OCI-LY7 (cell line): ENCODE results near the gene NRSN2. TPM values are rescaled to one million over a fixed set of nuclear protein-coding genes. Genes with fewer than 3 reads are reported as not detected.

Experiments used
- BruUV-seq: library from RNA; stranded (reverse); fragments of 400-500 nt; replicated peaks from 2 replicates; lab custom pipeline; 2021; lab: Mats Ljungman, UMichigan
- CTCF ChIA-PET: fragments of 300-600 bp; sonication (Branson Sonifier 250); formaldehyde crosslinking; loops from one replicate; lab custom pipeline; 2022; ENCODE audit warnings: antibody characterized with exemption; ENCODE audit not compliant: unreplicated experiment; lab: Charles Lee
- POLR2A ChIA-PET: fragments of 300-600 bp; sonication (Branson Sonifier 250); formaldehyde crosslinking; loops from one replicate; lab custom pipeline; 2022; ENCODE audit warnings: antibody characterized with exemption; lab: Charles Lee
- DNase-seq: peaks from one replicate; pipeline ENCODE4 v3.0.0-alpha.2; 2015; ENCODE audit warnings: low spot score
- H2AFZ ChIP-seq: fragments of 200-600 bp; sonication (generic), shearing (Covaris generic); 2 replicates; pipeline ENCODE4 v1.6.1; 2014; ENCODE audit warnings: mild to moderate bottlenecking, antibody characterized with exemption, low read length, moderate library complexity
- H3K27ac ChIP-seq: fragments of 200-600 bp; sonication (generic); 2 replicates; pipeline ENCODE4 v1.5.1; 2014; ENCODE audit warnings: mixed run types, low read depth, mild to moderate bottlenecking, moderate library complexity, low read length, inconsistent platforms; ENCODE audit not compliant: poor library complexity, severe bottlenecking
- H3K36me3 ChIP-seq: fragments of 200-600 bp; sonication (generic); 2 replicates; pipeline ENCODE4 v1.6.1; 2014; ENCODE audit warnings: mild to moderate bottlenecking, antibody characterized with exemption, low read length, moderate library complexity, mixed read lengths; ENCODE audit not compliant: insufficient read depth
- H3K4me1 ChIP-seq: fragments of 200-600 bp; sonication (generic); 2 replicates; pipeline ENCODE4 v1.5.1; 2014; ENCODE audit warnings: mild to moderate bottlenecking, low read length; ENCODE audit not compliant: insufficient read depth, poor library complexity, severe bottlenecking
- H3K4me2 ChIP-seq: fragments of 200-600 bp; sonication (generic); 2 replicates; pipeline ENCODE4 v1.6.1; 2014; ENCODE audit warnings: mild to moderate bottlenecking, low read length
- H3K4me3 ChIP-seq: fragments of 200-600 bp; sonication (generic); 2 replicates; pipeline ENCODE4 v1.5.1; 2014; ENCODE audit warnings: mild to moderate bottlenecking, low read depth, low read length; ENCODE audit not compliant: poor library complexity, severe bottlenecking
- H3K79me2 ChIP-seq: fragments of 200-600 bp; sonication (generic); 2 replicates; pipeline ENCODE4 v1.6.1; 2016; ENCODE audit warnings: low read depth, mild to moderate bottlenecking, low read length, moderate library complexity, mixed read lengths; ENCODE audit not compliant: insufficient read depth
- H3K9me2 ChIP-seq: fragments of 200-600 bp; sonication (generic); 2 replicates; pipeline ENCODE4 v1.6.1; 2016; ENCODE audit warnings: mild to moderate bottlenecking, low read length, mixed read lengths; ENCODE audit not compliant: insufficient read depth
- H3K9me3 ChIP-seq: fragments of 200-600 bp; sonication (generic); 2 replicates; pipeline ENCODE4 v1.6.1; 2014; ENCODE audit warnings: mild to moderate bottlenecking, mixed run types, low read length, mixed read lengths
- H4K20me1 ChIP-seq: fragments of 200-600 bp; sonication (generic); 2 replicates; pipeline ENCODE4 v1.6.1; 2014; ENCODE audit warnings: mild to moderate bottlenecking, antibody characterized with exemption, low read length, moderate library complexity, mixed read lengths; ENCODE audit not compliant: insufficient read depth
- EZH2phosphoT487 ChIP-seq: fragments of 200-600 bp; sonication (generic); IDR thresholded peaks from 2 replicates; pipeline ENCODE4 v1.6.1; 2018; ENCODE audit warnings: low read depth, borderline replicate concordance, mild to moderate bottlenecking, mixed run types, antibody characterized with exemption, low read length, moderate library complexity, mixed read lengths
- intact Hi-C: fragments of 100-400 bp; cut with micrococcal nuclease; formaldehyde crosslinking; loops from one replicate; pipeline ENCODE4 v1.10.0; 2022; ENCODE audit not compliant: unreplicated experiment
- total RNA-seq, 2 experiments: library from RNA; depleted of rRNA in 1 of 2; stranded (reverse); fragments of >200 nt in 1 of 2; shearing (Covaris generic) in 1 of 2; gene quantifications; 2 replicates each; pipeline ENCODE4 v1.2.3, GENCODE V29; 2014 to 2022
- TF ChIP-seq, protein P1 (sequence below): fragments of 200-600 bp; sonication (generic); conservative IDR thresholded peaks from 2 replicates; pipeline ENCODE4 v1.5.1; 2014; ENCODE audit warnings: mild to moderate bottlenecking, antibody characterized with exemption, low read length, moderate library complexity, mixed read lengths

NRSN2 gene
- total RNA-seq, 2 experiments from 2014 or later: 0.32 to 0.86 TPM

- no peaks in the 10 kb centered on the region for H3K9me3 ChIP-seq
- H3K4me3 ChIP-seq: no peak overlapping the region
- no peak overlapping the region for H2AFZ ChIP-seq
- no peak for TF ChIP-seq EZH2phosphoT487
- TF ChIP-seq, protein P1, sequence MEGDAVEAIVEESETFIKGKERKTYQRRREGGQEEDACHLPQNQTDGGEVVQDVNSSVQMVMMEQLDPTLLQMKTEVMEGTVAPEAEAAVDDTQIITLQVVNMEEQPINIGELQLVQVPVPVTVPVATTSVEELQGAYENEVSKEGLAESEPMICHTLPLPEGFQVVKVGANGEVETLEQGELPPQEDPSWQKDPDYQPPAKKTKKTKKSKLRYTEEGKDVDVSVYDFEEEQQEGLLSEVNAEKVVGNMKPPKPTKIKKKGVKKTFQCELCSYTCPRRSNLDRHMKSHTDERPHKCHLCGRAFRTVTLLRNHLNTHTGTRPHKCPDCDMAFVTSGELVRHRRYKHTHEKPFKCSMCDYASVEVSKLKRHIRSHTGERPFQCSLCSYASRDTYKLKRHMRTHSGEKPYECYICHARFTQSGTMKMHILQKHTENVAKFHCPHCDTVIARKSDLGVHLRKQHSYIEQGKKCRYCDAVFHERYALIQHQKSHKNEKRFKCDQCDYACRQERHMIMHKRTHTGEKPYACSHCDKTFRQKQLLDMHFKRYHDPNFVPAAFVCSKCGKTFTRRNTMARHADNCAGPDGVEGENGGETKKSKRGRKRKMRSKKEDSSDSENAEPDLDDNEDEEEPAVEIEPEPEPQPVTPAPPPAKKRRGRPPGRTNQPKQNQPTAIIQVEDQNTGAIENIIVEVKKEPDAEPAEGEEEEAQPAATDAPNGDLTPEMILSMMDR: no peak
- no peaks in the 10 kb centered on the region for H3K9me2 ChIP-seq
- no peaks in the 10 kb centered on the region for H4K20me1 ChIP-seq
- intact Hi-C loops: no loop called here
- H3K27ac ChIP-seq: no peak overlapping the region
- BruUV-seq: no TSS peak
- POLR2A ChIA-PET: interaction anchor here (0.6 to 0.9 kb wide), 3 partner anchors 42 to 97 kb away, joined by 3 read pairs; no protein-coding TSS in a partner anchor
- H3K4me1 ChIP-seq: peaks cover 67% of the 10 kb centered on the region
- no peaks in the 10 kb centered on the region for H3K79me2 ChIP-seq
- CTCF ChIA-PET: no interaction called here
- peak overlapping the region; percentile 18; the same call in 1 of the 2 replicates for H3K4me2 ChIP-seq
- DNase-seq: no peak
- no peaks in the 10 kb centered on the region for H3K36me3 ChIP-seq
Measured at GRCh38 chr20:358891-359555, 12.1 kb downstream of the NRSN2 start.

DNA sequence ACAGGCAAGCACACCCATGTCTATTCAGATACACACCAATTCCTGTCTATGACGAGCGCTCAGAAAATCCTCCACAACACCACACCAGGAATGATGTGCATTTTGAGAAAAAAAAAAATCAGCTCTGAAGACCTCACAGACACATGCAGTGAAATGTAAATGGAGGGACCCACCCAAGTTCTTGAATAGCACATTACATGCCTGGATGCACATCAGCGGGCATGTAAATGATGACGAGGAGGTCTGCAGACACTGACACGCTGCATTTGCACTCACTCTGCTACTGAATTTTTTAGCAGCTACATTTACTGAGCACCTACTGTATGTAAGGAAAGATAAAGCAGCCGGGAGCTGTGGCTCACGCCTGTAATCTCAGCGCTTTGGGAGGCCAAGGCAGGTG lies 14.7 kb downstream of the NRSN2 start:
- H3K4me1 ChIP-seq: peaks cover 74% of the 10 kb centered on the region
- peak; percentile 91 for DNase-seq
- ChIA-PET CTCF (interaction anchor here (0.6 to 0.7 kb wide), 2 partner anchors 18 to 38 kb away, joined by 3 read pairs; no protein-coding TSS in a partner anchor), POLR2A (interaction anchor here (1.1 to 4.9 kb wide), 10 partner anchors 11 to 181 kb away, joined by 3 to 49 read pairs (median 11); partner anchors contain the start of genes RBCK1 and TRIB3)
- TF ChIP-seq, protein P1: no peak
- TF ChIP-seq EZH2phosphoT487: no peak
- no peaks in the 10 kb centered on the region for H3K79me2 ChIP-seq
- no TSS peak for BruUV-seq
- H3K9me3 ChIP-seq: no peaks in the 10 kb centered on the region
- intact Hi-C loops: loop anchor here (1.0 kb wide), 1 partner anchor 41 kb away; no protein-coding TSS in a partner anchor
- no peaks in the 10 kb centered on the region for H4K20me1 ChIP-seq
- peak overlapping the region; percentile 63 for H3K4me3 ChIP-seq
- H3K4me2 ChIP-seq: peak overlapping the region; percentile 80
- H3K27ac ChIP-seq: peak overlapping the region; percentile 67
- H2AFZ ChIP-seq: peak overlapping the region; percentile 69; the same call in 1 of the 2 replicates
- H3K36me3 ChIP-seq: no peaks in the 10 kb centered on the region
- H3K9me2 ChIP-seq: no peaks in the 10 kb centered on the region
